Prostate gland (tissue), 2 donors: ENCODE data around the gene TOM1L2.

ENCODE experiments used
- POLR2A ChIP-seq: fragments of 450-650 bp; IDR thresholded peaks from one replicate; pipeline ENCODE4 v1.6.1; 2016; ENCODE audit warnings: antibody characterized with exemption, mild to moderate bottlenecking
- TF ChIP-seq, protein P1 (sequence below), 4 experiments: fragments of 200-600 bp in 2 of 4; fragments of 450-650 bp in 2 of 4; sonication (generic) in 2 of 4; IDR thresholded peaks; 1 replicate in 3 of 4; 2 replicates in 1 of 4; pipeline ENCODE4 v1.5.1; 2016 to 2019; ENCODE audit warnings: antibody characterized with exemption in 4 of 4, mild to moderate bottlenecking in 2 of 4, moderate library complexity in 2 of 4

DNA sequence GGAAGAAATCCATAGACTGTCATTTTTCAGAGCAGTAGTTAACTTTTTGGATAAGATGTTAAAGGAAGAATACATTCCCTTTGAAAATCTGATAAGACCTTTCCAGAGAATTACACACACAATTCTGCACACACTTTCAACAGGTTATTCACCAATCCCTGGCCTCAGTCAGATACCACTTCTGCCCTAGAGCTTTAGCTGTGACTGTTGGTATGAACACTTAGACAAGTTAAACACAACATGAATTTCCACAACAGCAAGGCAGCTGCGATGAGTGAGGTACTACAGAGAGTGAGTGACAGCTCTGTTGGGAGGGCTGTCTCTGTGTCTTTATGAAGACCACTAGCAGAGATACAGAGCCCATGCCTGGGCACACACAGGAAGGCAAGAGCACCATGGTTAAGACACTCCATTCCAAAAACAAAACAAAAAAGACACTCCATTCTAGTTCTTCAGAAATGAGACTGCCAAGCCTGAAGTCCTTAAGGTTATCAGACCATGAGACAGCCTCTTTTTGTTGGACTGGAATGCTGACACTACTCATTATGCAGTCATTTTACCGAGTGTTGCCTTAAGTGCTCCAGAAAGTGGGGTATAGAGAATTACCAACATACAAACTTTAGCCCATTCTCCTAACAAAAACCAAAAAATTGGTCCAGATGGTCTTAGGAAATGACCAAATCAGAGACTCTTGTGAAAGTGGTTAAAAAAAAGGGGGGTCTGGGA lies 42.4 kb downstream of the TOM1L2 start:
- TF ChIP-seq, protein P1, sequence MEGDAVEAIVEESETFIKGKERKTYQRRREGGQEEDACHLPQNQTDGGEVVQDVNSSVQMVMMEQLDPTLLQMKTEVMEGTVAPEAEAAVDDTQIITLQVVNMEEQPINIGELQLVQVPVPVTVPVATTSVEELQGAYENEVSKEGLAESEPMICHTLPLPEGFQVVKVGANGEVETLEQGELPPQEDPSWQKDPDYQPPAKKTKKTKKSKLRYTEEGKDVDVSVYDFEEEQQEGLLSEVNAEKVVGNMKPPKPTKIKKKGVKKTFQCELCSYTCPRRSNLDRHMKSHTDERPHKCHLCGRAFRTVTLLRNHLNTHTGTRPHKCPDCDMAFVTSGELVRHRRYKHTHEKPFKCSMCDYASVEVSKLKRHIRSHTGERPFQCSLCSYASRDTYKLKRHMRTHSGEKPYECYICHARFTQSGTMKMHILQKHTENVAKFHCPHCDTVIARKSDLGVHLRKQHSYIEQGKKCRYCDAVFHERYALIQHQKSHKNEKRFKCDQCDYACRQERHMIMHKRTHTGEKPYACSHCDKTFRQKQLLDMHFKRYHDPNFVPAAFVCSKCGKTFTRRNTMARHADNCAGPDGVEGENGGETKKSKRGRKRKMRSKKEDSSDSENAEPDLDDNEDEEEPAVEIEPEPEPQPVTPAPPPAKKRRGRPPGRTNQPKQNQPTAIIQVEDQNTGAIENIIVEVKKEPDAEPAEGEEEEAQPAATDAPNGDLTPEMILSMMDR (IDR thresholded peaks at IDR 0.05): no peak
- no peak for TF ChIP-seq POLR2A
